Measurements from ENCODE around the gene IGF2.

- TF ChIP-seq CTCF (IDR thresholded peaks at IDR 0.05) (no peak), POLR2A (IDR thresholded peaks at IDR 0.05) (no peak)
Observed at GRCh38 chr11:2092956-2093412, 46.2 kb downstream of the IGF2 start.

Measured in Peyer's patch (tissue), 4 donors.